Ovary (tissue), 9 donors: ENCODE results near the gene GADD45B. TPM values are rescaled to one million over a fixed set of nuclear protein-coding genes. Genes with fewer than 3 reads are reported as not detected.
A peak's percentile ranks its signal among the peaks of the same experiment; 100 is the strongest.
"Not testable (repeated sequence)": the region's sequence is repeated elsewhere in the genome, so short reads cannot be mapped to it uniquely, and the experiment has no call there.

Experiments used
- DNase-seq, 5 donors: peaks; one replicate each; pipeline ENCODE4 v3.0.0-alpha.2; 2019 to 2020
- H3K27ac ChIP-seq, 2 donors: fragments of 200-600 bp; one replicate each; pipeline versions ENCODE4 v1.5.1 to v1.8.0; 2019 to 2022
- H3K27me3 ChIP-seq: fragments of 200-600 bp; one replicate; pipeline ENCODE4 v1.8.0; 2022
- H3K36me3 ChIP-seq: fragments of 200-600 bp; sonication (generic); one replicate; pipeline ENCODE4 v1.5.1; 2019
- H3K4me1 ChIP-seq: one replicate; pipeline ENCODE4 v1.8.1; 2013; ENCODE audit warnings: mild to moderate bottlenecking, moderate library complexity; ENCODE audit not compliant: insufficient read depth
- H3K4me3 ChIP-seq: fragments of 200-600 bp; sonication (generic); one replicate; pipeline ENCODE4 v1.5.1; 2017
- H3K9me3 ChIP-seq, 2 donors: fragments of 200-600 bp in 1 of 2; sonication (generic) in 1 of 2; one replicate each; pipeline versions ENCODE4 v1.5.1 to v1.8.1; 2013 to 2019; ENCODE audit warnings: mild to moderate bottlenecking in 1 of 2, moderate library complexity in 1 of 2
- CTCF ChIP-seq, 3 donors: fragments of 450-650 bp in 2 of 3; fragments of 200-600 bp in 1 of 3; IDR thresholded peaks; one replicate each; pipeline versions ENCODE4 v1.5.1 to v1.8.0; 2016 to 2022; ENCODE audit warnings: antibody characterized with exemption in 3 of 3, mild to moderate bottlenecking in 1 of 3
- EP300 ChIP-seq: sonication (generic); formaldehyde crosslinking; IDR thresholded peaks from one replicate; pipeline ENCODE4 v1.6.1; 2017; ENCODE audit warnings: antibody characterized with exemption
- POLR2A ChIP-seq: fragments of 450-650 bp; IDR thresholded peaks from one replicate; pipeline ENCODE4 v1.6.1; 2017; ENCODE audit warnings: antibody characterized with exemption, mild to moderate bottlenecking, moderate library complexity
- WGBS, 3 donors: extraction: QIAGEN DNeasy Blood & Tissue Kit in 1 of 3; methylation state at CpG; one replicate each; pipeline versions ENCODE4 v1.1.5 to v1.1.7; 2013 to 2017; 5-methylcytosine and 5-hydroxymethylcytosine counted together
- intact Hi-C, 4 donors: fragments of 100-400 bp; cut with DNase I; formaldehyde crosslinking; loops; one replicate each; pipeline versions ENCODE4 v1.11.0 to v1.15.1; 2022 to 2023
- polyA plus RNA-seq, 2 donors: library from polyadenylated mRNA; stranded (reverse); fragments of 200-250 nt in 1 of 2; fragments of 350-450 nt in 1 of 2; fragmentation: Illumina TruSeq in 1 of 2; extraction: RNeasy Lipid Tissue Mini Kit (QIAGEN cat#74804) in 1 of 2; gene quantifications; one replicate each; pipeline ENCODE4 v1.2.3, GENCODE V29; 2013 to 2014
- total RNA-seq, 7 donors: library from RNA; depleted of rRNA in 2 of 7; stranded (reverse); fragments of >200 nt in 2 of 7; fragmentation: NEBNext Ultra II Directional in 3 of 7; extraction: Animal tissue kit (Norgen Biotek cat#: 25700) in 3 of 7; gene quantifications; one replicate each; pipeline versions ENCODE4 v1.1.0 to v1.2.4, GENCODE V29; 2016 to 2023
- donor health status: DM: no; HTN: no; CAD: no; lungs with moderate emphysema.
- donor health status: DM: no; HTN: no; CAD: no.
- donor health status: Bipolar disorder and iron deficiency.
- donor health status: DM: yes; HTN: yes; CAD: no.
- donor health status: DM: no; HTN: no; CAD: no.
- donor health status: DM: yes; HTN: yes; CAD: no.

Gene GADD45B
- total and polyA plus RNA-seq, 9 donors = 17.8 to 414 (median 73.9) TPM

- H3K27me3 ChIP-seq = no peaks in the 10 kb centered on the region
- DNase-seq = no peak
- TF ChIP-seq EP300 = no peak
- no peak for TF ChIP-seq POLR2A
- no peak for TF ChIP-seq CTCF (IDR thresholded peaks at IDR 0.05)
- H3K36me3 ChIP-seq = no peaks in the 10 kb centered on the region
- H3K4me1 ChIP-seq = peaks cover 7% of the 10 kb centered on the region
- WGBS, 3 donors = 83 to 90% (median 85%) methylated on average over 8 of the region's 8 CpGs
- no peaks in the 10 kb centered on the region for H3K9me3 ChIP-seq
- peak overlapping the region in 1 of 2 donors; percentile 52 for H3K27ac ChIP-seq
- peak overlapping the region; percentile 12 for H3K4me3 ChIP-seq
- intact Hi-C loops = no loop called here
Observed at GRCh38 chr19:2457394-2458037, 18.4 kb upstream of the GADD45B start.

- TF ChIP-seq EP300 = no peak
- TF ChIP-seq POLR2A = no peak
- TF ChIP-seq CTCF (IDR thresholded peaks at IDR 0.05) = no peak
- Histone ChIP-seq H3K9me3 (no peaks in the 10 kb centered on the region), H3K4me3 (no peak overlapping the region), H3K27ac (no peak overlapping the region), H3K36me3 (no peaks in the 10 kb centered on the region), H3K4me1 (peaks cover 7% of the 10 kb centered on the region), H3K27me3 (no peaks in the 10 kb centered on the region)
- 81 to 90% (median 86%) methylated on average over 5 of the region's 5 CpGs for WGBS, 3 donors
- no peak for DNase-seq
- intact Hi-C loops = no loop called here
Observed at GRCh38 chr19:2458054-2458453, 17.9 kb upstream of the GADD45B start.

- H3K36me3 ChIP-seq, H3K27ac ChIP-seq, H3K27me3 ChIP-seq, H3K4me1 ChIP-seq, H3K9me3 ChIP-seq, intact Hi-C loops, H3K4me3 ChIP-seq, DNase-seq: not testable (repeated sequence)
- 81 to 90% (median 82%) methylated on average over 10 of the region's 10 CpGs for WGBS, 3 donors
Observed at GRCh38 chr19:2458776-2459175, 17.2 kb upstream of the GADD45B start.

- Histone ChIP-seq H3K4me3 (no peak overlapping the region), H3K27me3 (no peaks in the 10 kb centered on the region), H3K9me3 (no peaks in the 10 kb centered on the region), H3K36me3 (no peaks in the 10 kb centered on the region), H3K4me1 (peaks cover 7% of the 10 kb centered on the region), H3K27ac (no peak overlapping the region)
- 88 to 100% (median 100%) methylated on average over 1 of the region's 1 CpG for WGBS, 3 donors
- intact Hi-C loops = no loop called here
- no peak for TF ChIP-seq CTCF (IDR thresholded peaks at IDR 0.05)
- no peak for TF ChIP-seq POLR2A
- TF ChIP-seq EP300 = no peak
- no peak for DNase-seq
Observed at GRCh38 chr19:2460245-2460644, 15.7 kb upstream of the GADD45B start.

GRCh38 chr19:2461751-2462634 lies 13.9 kb upstream of the GADD45B start:
- intact Hi-C loops = no loop called here
- TF ChIP-seq EP300 = no peak
- TF ChIP-seq POLR2A = no peak
- TF ChIP-seq CTCF (IDR thresholded peaks at IDR 0.05) = no peak

More at GRCh38 chr19:2461751-2462634, 13.9 kb upstream of the GADD45B start:
- WGBS, 3 donors = 1 to 4% (median 2%) methylated on average over 46 to 62 of the region's 62 CpGs
- Histone ChIP-seq H3K27ac (no peak overlapping the region), H3K4me1 (peaks cover 5% of the 10 kb centered on the region), H3K4me3 (peak overlapping the region; percentile 24), H3K36me3 (no peaks in the 10 kb centered on the region), H3K9me3 (no peaks in the 10 kb centered on the region), H3K27me3 (no peaks in the 10 kb centered on the region)
- DNase-seq = peak in 4 of 5 donors; percentile 42 to 62 (median 56)
